Measurements from ENCODE around the gene RPS6KA2.

The RPS6KA2 gene

DNA sequence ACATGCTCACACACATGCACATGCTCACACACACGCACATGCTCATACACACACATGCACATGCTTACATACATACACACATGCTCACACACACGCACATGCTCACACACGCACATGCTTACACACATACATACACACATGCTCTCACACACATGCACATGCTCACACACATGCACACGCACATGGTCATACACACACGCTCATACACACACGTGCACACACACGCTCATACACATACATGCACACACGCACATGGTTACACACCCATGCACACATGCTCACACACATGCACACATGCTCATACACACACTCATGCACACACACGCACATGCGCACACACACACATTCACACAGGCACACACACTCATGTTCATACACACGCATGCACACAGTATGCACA, 20.8 kb upstream of the RPS6KA2 start:
- peaks cover under 1% of the 10 kb centered on the region for H3K27me3 ChIP-seq (ENCODE audit: insufficient read depth, low read length, poor library complexity)
- no peak for ATAC-seq (ENCODE audit: insufficient read depth, low read depth)

DNA sequence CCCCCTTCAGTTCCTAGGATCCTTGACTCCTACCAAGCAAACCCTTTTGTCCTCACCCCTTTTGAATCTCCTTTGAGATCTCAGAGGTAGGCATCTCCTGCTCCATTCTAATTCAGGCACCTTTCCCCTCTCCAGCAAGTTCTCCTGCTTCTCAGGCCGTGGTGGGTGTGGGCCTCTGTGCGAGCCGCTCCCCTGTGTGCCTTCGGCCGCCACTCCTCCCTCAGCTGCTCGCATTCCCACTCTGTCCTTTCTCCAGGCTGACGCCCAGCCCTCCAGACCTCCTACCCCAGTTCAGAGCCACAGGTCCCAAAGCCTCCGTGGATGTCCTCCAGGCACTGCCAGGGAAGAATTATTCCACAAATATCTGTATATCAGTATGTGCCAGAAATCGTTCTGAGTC, 19.7 kb upstream of the RPS6KA2 start:
- H3K79me2 ChIP-seq (ENCODE audit: insufficient read depth, low read length), result no peaks in the 10 kb centered on the region
- TF ChIP-seq CTCF (IDR thresholded peaks at IDR 0.05; ENCODE audit: borderline replicate concordance, extremely low read depth, low read length, poor library complexity, severe bottlenecking) (no peak), EZH2 (IDR thresholded peaks at IDR 0.05; ENCODE audit: borderline replicate concordance, low read depth, low read length, severe bottlenecking) (no peak)
- DNase-seq (no peak), ATAC-seq (ENCODE audit: insufficient read depth, low read depth) (no peak)
- H3K9me3 ChIP-seq (ENCODE audit: insufficient read depth, low read length, severe bottlenecking), result peaks cover 2% of the 10 kb centered on the region
- no peak overlapping the region for H2AFZ ChIP-seq (ENCODE audit: low read depth, low read length)
- no peak overlapping the region for H3K4me2 ChIP-seq (ENCODE audit: insufficient read depth, low read length)
- H3K4me1 ChIP-seq (ENCODE audit: insufficient read depth, low read length), result no peaks in the 10 kb centered on the region
- no peaks in the 10 kb centered on the region for H3K36me3 ChIP-seq (ENCODE audit: insufficient read depth, low read length)
- peaks cover 5% of the 10 kb centered on the region for H3K27me3 ChIP-seq (ENCODE audit: insufficient read depth, low read length, poor library complexity)
- H3K27ac ChIP-seq (ENCODE audit: low read length), result no peak overlapping the region
- H3K4me3 ChIP-seq (ENCODE audit: low read depth in 1 of 2, low read length in 2 of 2), result no peak overlapping the region
- no peak overlapping the region for H3K9ac ChIP-seq (ENCODE audit: low read depth, low read length)
- no peaks in the 10 kb centered on the region for H4K20me1 ChIP-seq (ENCODE audit: insufficient read depth, low read length)

More for the DNA sequence above, 20.8 kb upstream of the RPS6KA2 start:
- no peaks in the 10 kb centered on the region for H3K36me3 ChIP-seq (ENCODE audit: insufficient read depth, low read length)
- peaks cover 2% of the 10 kb centered on the region for H3K9me3 ChIP-seq (ENCODE audit: insufficient read depth, low read length, severe bottlenecking)
- H2AFZ ChIP-seq (ENCODE audit: low read depth, low read length), result no peak overlapping the region
- no peak overlapping the region for H3K27ac ChIP-seq (ENCODE audit: low read length)
- no peaks in the 10 kb centered on the region for H3K4me1 ChIP-seq (ENCODE audit: insufficient read depth, low read length)
- H4K20me1 ChIP-seq (ENCODE audit: insufficient read depth, low read length), result no peaks in the 10 kb centered on the region
- H3K4me3 ChIP-seq (ENCODE audit: low read depth in 1 of 2, low read length in 2 of 2), result no peak overlapping the region
- no peak overlapping the region for H3K9ac ChIP-seq (ENCODE audit: low read depth, low read length)
- H3K79me2 ChIP-seq (ENCODE audit: insufficient read depth, low read length), result no peaks in the 10 kb centered on the region
- TF ChIP-seq CTCF (IDR thresholded peaks at IDR 0.05; ENCODE audit: borderline replicate concordance, extremely low read depth, low read length, poor library complexity, severe bottlenecking) (no peak), EZH2 (IDR thresholded peaks at IDR 0.05; ENCODE audit: borderline replicate concordance, low read depth, low read length, severe bottlenecking) (no peak)
- DNase-seq, result no peak
- no peak overlapping the region for H3K4me2 ChIP-seq (ENCODE audit: insufficient read depth, low read length)

GRCh38 chr6:166645896-166646295, 18.8 kb upstream of the RPS6KA2 start:
- Histone ChIP-seq H3K27ac (ENCODE audit: low read length) (no peak overlapping the region), H3K27me3 (ENCODE audit: insufficient read depth, low read length, poor library complexity) (peaks cover 5% of the 10 kb centered on the region), H2AFZ (ENCODE audit: low read depth, low read length) (no peak overlapping the region), H4K20me1 (ENCODE audit: insufficient read depth, low read length) (no peaks in the 10 kb centered on the region), H3K79me2 (ENCODE audit: insufficient read depth, low read length) (no peaks in the 10 kb centered on the region), H3K4me3 (ENCODE audit: low read depth in 1 of 2, low read length in 2 of 2) (no peak overlapping the region), H3K36me3 (ENCODE audit: insufficient read depth, low read length) (no peaks in the 10 kb centered on the region), H3K4me1 (ENCODE audit: insufficient read depth, low read length) (no peaks in the 10 kb centered on the region), H3K9ac (ENCODE audit: low read depth, low read length) (no peak overlapping the region), H3K9me3 (ENCODE audit: insufficient read depth, low read length, severe bottlenecking) (peaks cover 2% of the 10 kb centered on the region), H3K4me2 (ENCODE audit: insufficient read depth, low read length) (no peak overlapping the region)
- ATAC-seq (ENCODE audit: insufficient read depth, low read depth) (no peak), DNase-seq (no peak)
- TF ChIP-seq CTCF (IDR thresholded peaks at IDR 0.05; ENCODE audit: borderline replicate concordance, extremely low read depth, low read length, poor library complexity, severe bottlenecking), result no peak
- no peak for TF ChIP-seq EZH2 (IDR thresholded peaks at IDR 0.05; ENCODE audit: borderline replicate concordance, low read depth, low read length, severe bottlenecking)

- no peaks in the 10 kb centered on the region for H3K79me2 ChIP-seq (ENCODE audit: insufficient read depth, low read length)
- no peak overlapping the region for H3K9ac ChIP-seq (ENCODE audit: low read depth, low read length)
- H3K4me3 ChIP-seq (ENCODE audit: low read depth in 1 of 2, low read length in 2 of 2), result no peak overlapping the region
- no peak overlapping the region for H3K4me2 ChIP-seq (ENCODE audit: insufficient read depth, low read length)
- H3K27ac ChIP-seq (ENCODE audit: low read length), result no peak overlapping the region
- no peak overlapping the region for H2AFZ ChIP-seq (ENCODE audit: low read depth, low read length)
- H3K4me1 ChIP-seq (ENCODE audit: insufficient read depth, low read length), result no peaks in the 10 kb centered on the region
- DNase-seq, result no peak
- TF ChIP-seq EZH2 (IDR thresholded peaks at IDR 0.05; ENCODE audit: borderline replicate concordance, low read depth, low read length, severe bottlenecking) (no peak), CTCF (IDR thresholded peaks at IDR 0.05; ENCODE audit: borderline replicate concordance, extremely low read depth, low read length, poor library complexity, severe bottlenecking) (no peak)
- H4K20me1 ChIP-seq (ENCODE audit: insufficient read depth, low read length), result no peaks in the 10 kb centered on the region
- no peaks in the 10 kb centered on the region for H3K36me3 ChIP-seq (ENCODE audit: insufficient read depth, low read length)
- H3K27me3 ChIP-seq (ENCODE audit: insufficient read depth, low read length, poor library complexity), result peaks cover 5% of the 10 kb centered on the region
- peaks cover 2% of the 10 kb centered on the region for H3K9me3 ChIP-seq (ENCODE audit: insufficient read depth, low read length, severe bottlenecking)
- no peak for ATAC-seq (ENCODE audit: insufficient read depth, low read depth)
Measured at GRCh38 chr6:166644681-166645080, 17.6 kb upstream of the RPS6KA2 start.
